HG02678 (cell line): Measurements from ENCODE around the gene RAPSN.

Experiments
- ATAC-seq: cut with Tn5 transposase; IDR thresholded peaks from one replicate; pipeline ENCODE4 v1.9.1; 2021; ENCODE audit warnings: mild to moderate bottlenecking, moderate library complexity; ENCODE audit not compliant: unreplicated experiment

The RAPSN gene

GRCh38 chr11:47391711-47392432 lies 57.1 kb downstream of the RAPSN start:
- ATAC-seq, result no peak

GRCh38 chr11:47391077-47391583 lies 57.8 kb downstream of the RAPSN start:
- ATAC-seq, result no peak

- no peak for ATAC-seq
Measured at GRCh38 chr11:47390422-47390760, 58.5 kb downstream of the RAPSN start.

GRCh38 chr11:47389577-47390421 lies 59.1 kb downstream of the RAPSN start:
- ATAC-seq, result no peak

- ATAC-seq, result no peak
Measured at GRCh38 chr11:47388697-47389576, 60.0 kb downstream of the RAPSN start.

GRCh38 chr11:47387944-47388696 lies 60.8 kb downstream of the RAPSN start:
- ATAC-seq, result no peak
